Stimulated activated CD8-positive, alpha-beta memory T cell treated with anti-CD3 and anti-CD28 coated beads, Interleukin-12 subunit alpha, Interleukin-12 subunit beta, amount 100 ng/mL, for 24 hours (primary cell): ENCODE data around the gene LLGL2.

Experiments used
- DNase-seq: peaks from one replicate; pipeline ENCODE4 v3.0.0-alpha.2; 2020; ENCODE audit errors: extremely low read depth

Gene LLGL2

DNA sequence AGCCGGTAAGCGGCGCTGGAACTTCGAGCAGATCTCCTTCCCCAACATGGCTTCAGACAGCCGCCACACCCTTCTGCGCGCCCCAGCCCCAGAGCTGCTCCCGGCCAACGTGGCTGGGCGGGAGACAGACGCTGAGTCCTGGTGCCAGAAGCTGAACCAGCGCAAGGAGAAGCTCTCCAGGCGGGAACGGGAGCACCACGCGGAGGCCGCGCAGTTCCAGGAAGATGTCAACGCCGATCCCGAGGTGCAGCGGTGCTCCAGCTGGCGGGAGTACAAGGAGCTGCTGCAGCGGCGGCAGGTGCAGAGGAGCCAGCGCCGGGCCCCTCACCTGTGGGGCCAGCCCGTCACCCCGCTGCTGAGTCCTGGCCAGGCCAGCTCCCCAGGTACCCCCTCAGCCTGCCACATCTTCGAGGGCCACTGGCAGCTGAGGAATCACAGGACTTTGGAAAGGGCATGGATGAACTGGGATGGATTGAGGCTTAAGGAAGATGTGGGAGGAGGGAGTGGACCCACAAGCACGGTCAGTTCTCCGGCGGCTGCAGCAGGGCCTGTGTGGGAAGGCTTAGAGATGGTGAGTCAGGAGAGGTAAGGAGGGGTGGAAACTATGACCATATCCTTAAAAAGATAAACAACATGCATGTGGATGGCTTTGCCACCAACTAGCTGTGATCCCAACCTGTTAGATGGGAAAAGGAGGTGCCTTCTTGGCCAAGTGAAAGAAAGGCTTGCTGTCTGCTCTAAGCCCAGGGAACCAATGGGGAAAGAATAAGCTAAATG, 3.4 kb upstream of the LLGL2 start:
- DNase-seq, result no peak

DNA sequence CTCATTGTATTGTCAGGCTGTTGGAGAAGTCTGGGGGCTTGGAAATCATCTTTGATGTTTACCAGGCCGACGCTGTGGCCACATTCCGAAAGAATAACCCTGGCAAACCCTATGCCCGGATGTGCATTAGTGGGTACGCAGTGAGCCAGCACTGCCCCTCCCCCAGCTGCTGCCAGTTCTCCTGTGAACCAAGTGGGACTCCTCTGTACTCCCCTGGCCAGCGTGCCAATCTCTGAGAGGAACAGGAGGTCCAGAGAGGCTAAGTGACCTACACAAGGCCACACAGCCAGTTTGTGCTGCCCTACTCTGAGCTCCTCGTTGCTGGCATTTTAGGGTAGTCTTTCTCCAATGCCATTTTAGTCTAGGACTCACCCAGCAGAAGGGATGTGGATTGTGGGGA, 1.9 kb upstream of the LLGL2 start:
- no peak for DNase-seq

DNA sequence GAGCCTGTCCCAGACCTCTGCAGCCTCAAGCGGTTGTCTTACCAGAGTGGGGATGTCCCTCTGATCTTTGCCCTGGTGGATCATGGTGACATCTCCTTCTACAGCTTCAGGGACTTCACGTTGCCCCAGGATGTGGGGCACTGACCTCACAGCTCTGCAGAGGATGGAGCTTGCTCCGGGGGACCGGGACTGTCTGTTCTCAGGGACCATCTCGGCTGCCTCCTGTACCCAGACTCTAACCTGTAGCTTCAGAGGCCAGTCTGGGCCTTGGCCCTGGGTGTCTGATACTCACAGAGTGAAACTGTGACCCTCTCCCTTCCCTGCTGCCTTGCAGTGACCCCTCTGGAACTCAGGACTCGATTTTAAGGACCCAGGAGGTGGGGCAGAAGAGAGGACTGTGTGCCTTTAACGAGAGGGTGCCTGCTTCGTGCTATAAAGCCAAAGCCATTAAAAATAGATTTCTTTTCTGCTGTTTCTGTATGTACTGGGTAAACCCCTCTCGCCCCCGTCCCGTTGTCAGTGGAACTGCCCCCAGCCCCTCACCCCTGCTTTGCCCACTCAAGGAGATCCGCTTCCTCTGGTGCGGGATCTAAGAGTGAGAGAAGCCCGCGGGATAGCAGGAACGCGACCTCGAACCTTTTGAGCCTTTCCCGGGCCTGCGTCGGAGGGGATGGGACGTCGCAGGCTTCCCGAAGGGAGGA, 1.1 kb upstream of the LLGL2 start:
- DNase-seq, result no peak

DNA sequence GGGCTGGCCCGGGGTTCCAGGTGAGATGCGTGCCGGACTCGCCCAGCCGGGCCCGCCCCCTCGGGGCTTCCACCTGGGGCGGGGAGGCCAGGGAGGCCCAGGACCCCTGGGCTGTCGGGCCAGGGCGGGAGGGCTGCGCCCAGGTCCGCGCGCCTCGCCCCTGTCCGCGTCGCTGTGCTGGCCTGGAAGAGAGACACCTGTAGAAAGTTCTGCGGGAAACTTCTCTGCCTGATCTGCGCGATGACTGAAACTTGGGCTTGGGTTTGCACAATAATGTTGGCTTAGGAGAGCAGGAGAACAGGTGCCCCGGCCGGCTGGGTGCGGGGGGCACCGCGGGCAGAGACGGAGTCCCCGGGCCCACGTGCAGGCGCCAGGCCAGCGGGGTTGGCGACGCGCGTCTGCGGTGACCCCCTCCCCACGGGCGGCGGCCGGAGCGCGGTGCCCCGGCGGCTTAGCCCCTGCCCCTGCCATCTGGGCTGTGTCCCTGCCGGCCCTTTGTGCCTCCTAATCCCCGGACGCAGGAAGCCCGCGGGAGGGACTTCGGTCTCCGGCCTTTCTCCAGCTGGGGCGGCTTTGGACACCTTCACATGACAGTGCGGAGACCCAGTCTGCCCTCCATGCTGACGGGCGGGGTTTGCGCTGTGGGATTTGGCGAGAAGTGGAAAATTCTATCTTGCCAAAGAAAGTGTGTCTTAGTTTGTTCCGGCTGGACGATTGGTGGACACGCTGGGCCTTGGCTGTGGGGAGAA, 483 bp downstream of the LLGL2 start:
- no peak for DNase-seq

DNA sequence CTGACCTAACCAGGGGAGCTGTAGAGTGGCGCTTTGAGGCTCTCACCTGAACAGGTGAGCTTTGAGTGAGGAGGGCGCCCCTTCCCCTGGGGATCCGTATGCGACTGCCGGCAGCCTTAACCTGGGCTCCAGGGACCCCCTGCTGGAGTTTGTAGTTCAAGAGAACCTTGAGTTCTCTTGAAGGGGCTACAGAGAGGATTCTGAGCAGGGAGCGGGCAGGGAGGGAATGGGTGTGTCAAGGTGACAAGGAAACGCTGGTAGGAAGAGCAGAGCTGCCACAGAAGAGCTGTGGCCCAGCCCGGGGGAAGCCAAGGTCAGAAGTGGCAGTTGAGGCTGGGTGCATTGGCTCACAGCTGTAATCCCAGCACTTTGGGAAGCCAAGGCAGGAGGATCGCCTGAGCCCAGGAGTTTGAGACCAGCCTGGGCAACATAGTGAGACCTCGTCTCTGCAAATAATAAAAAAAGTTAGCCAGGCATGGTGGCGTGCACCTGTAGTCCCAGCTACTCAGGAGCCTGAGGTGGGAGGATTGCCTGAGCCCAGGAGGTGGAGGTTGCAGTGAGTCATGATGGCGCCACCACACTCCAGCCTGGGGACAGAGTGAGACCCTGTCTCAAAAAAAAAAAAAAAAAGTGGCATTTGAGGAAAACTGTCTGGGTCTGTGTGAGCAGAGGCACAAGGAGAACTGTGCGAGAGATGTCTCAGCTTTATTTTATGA, 1.2 kb downstream of the LLGL2 start:
- DNase-seq, result no peak

DNA sequence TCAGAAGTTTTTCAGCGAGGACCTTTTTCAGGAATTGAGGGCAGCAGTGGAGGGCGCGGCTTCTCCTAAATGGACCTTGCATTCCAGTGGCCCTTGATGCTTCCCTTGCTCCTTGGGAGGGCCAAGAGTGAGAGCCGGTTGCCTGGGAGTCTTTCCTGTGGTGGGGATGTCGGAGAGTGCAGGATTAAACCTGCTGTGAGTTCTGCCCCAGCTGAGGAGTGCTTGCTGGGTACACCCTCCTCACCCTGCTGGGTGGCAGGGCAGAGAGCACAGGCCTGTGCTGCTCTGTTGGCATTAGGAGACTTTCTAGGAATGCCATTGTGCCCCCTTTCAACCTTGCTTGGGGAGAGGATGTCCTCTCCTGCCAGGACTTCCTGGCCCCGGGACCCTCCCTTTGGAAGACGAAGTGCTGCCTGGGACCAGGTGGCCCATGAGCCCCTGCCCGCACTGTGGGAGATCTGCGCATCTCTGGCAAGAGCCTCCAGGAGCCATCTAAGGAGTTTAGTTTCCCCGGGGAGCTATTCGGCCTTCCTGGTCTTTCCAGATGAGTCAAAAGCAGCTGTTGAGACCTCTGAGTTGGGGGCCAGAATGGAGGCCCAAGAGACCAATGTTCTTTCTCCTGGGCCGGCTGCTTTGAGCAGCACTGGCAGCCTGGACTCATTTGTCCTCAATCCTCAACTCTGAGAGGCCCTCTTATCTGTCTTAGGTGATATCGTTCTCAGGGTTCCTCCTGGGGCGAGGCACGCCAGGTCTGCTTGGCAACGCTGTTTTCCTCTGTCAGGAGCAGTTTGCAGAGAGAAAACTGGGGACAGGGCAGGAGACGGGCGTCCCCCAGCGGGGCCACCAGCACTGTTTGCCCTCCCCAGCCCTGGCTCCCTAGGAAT, 5.6 kb downstream of the LLGL2 start:
- DNase-seq, result no peak

DNA sequence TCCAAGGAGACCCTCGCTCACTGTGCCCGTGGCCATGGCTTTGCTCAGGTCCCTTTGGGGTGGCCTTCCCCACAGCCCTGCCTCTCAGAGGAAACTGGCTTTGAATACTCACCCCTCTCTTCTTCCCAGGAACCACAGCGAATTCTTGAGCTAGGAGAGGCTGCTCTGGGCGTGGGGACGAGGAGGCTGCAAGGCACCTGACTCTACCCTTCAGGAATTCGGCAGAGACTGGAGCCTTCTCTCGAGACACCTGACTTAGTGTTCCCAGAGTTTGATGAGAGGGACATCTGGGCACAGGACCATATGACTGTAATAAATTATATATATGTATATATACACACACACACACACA, 6.2 kb downstream of the LLGL2 start:
- DNase-seq, result no peak

GRCh38 chr17:75535119-75535537, 9.6 kb downstream of the LLGL2 start:
- no peak for DNase-seq

- no peak for DNase-seq
Observed at GRCh38 chr17:75535871-75536270, 10.4 kb downstream of the LLGL2 start.

DNA sequence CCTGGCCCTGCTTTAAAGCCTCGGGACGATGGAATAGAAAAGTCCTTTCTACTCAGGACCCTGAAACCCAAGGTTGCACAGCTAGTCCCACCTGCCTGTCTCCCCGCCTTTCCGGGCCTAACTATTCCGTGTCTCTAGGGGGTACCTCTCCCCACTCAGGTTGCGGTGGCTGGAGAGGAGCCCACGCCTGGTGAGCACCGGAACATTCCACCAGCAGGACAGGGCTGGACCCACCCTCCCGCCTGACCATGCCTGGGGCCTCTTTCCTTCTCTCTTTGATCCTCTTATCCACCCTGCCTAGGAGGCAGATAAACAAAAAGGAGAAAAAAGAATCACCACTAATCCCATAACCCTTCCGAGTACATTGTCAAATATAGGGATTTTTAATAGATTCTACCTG, 10.9 kb downstream of the LLGL2 start:
- DNase-seq, result no peak

DNA sequence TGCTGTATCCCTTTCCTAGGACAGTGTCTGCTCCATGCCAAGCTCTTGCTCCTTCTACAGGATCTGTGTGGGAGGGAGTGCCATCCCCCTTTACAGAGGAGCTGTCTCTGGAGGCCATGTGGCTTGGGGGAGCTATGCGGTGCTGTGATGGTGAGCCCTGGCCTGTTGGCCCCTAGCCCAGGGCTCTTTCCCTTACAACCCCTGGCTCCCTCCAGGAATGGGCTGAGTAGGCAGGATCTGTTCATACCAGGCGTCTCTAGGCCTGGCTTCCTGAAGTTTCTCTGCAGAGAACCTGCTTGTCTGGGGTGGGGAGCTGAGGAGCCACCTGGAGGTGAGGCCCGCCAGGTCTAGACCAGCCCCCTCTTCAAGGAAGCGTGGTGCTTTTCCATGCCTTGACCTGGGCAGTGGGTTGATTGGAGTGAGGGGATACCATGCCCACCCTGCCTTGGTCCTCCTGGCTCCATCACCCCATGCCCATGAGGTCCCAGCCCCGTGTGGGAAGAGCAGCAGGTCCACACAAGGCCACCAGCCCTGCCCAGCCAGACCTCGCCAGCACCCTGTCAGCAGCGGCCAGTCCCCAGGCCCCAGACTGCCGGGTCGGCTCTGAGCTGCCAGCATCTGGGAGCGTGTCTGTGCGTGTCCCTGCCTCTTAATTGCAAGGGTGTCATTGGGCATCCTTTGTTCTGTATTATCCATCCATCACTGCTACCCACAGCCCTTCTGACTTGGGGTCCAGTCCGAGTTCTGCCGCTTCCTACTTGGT, 14.7 kb downstream of the LLGL2 start:
- no peak for DNase-seq

DNA sequence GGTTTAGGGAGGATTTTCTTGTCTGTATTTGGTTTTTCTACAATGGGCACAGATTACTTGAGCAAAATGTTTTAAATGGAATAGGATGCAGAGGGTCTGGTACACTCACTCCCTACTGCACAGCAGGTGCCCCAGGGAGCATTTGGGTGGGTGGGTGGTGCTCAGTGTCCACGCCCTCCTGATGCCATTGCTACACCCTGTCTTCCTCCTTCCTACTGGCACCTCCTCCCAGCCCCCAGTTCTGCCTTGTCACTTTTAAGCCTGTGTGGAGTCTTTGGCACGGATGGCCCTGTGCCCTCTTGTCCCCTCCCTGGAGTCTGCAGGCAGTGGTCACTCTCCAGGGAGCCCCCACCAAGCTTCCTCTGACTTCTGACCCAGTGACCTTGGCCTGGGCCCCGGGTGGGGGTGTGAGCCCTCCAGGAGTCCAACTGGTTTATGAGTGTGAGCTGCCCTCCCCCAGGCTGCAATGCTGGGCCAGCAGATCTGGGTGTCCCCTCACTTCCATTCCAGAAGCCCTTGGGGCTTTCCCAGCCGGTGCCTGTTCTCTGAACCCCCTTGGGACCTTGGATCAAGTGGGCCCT, 15.5 kb downstream of the LLGL2 start:
- DNase-seq, result no peak

DNA sequence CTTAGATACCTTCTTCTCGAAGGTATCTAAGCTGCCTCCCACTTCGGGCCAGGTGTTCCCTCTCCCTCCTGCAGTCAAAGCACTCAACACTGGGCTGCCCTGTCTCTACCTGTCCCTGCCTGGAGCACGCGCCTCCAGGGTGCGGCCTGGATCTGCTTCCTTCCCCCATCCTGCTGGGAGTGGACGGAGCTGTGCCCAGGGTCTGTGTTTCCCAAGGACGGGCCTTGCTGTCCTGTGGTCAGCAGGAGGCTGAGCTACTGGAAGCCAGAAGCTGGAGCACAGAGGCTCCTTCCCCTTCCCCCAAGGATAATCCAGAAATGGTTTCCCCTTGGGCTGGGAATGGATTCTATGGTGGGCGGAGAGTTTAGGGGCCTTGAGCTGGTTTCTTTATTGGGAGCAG, 16.7 kb downstream of the LLGL2 start:
- no peak for DNase-seq

DNA sequence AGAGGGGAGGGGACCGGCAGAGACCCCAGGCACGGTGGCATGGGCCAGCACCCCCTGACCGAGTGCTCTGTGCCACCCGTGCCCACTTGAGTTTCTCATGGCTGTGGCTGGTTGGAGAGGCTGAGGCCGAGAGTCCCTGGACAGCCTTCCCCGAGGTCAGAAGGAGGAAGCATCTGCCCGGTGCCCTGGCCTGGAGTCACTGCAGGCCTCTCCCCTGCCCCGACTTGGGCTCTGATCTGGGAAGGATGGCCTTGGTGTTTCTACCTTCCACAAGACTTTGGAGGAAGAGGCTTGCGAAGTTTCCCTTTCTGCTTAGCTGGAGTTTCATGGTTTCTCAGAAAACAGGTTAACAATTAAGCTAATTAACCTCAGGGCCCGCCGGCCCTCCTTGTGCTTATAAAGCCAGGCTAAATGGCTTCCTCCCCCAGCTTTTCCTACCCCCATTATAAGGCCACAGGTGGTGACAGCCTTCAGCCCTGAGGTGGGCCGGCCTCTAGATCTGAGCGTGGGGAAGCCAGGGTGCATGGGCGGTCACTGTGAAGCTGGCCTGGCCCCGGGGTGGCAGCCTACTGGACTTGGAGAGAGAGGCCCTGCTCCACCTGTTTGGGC, 17.3 kb downstream of the LLGL2 start:
- no peak for DNase-seq

GRCh38 chr17:75544250-75544649, 18.8 kb downstream of the LLGL2 start:
- DNase-seq, result no peak

DNA sequence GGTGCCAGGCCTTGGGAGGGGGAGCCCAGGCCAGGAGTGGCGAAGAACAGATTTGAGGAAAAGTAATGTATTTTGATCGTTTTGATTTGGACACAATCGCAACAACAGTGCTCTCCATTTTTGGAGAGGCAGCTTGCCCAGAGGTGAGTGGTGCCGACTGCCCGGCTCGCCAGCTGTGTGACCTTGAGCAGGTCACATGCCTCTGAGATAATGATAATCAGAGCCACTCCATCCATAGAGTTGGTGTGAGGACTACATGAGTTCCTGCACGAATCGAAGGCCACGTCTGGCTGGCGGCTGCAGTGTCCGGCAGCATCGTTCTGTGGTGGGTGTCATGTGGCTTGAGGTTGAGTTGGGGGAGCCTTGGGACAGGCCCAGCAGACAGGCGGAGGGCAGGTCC, 20.7 kb downstream of the LLGL2 start:
- DNase-seq, result no peak

DNA sequence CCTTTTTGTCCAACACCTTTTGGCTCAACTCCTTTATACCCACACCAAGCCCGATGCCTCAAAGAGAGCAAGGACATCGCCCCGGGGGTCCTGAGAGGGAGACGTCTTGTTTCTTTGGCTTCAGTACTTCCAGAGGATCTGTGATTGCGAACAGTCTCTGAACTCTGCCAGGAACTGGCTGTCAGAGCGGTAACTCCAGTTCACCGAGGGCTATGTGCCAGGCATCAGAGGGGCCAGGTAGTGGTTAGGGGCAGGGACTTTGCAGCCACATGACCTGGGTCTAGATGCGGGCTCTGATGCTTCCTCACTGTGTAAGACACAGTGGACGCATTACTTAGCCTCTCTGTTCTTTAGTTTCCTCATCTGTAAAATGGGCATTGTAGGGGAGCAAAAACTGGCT, 21.6 kb downstream of the LLGL2 start:
- no peak for DNase-seq

DNA sequence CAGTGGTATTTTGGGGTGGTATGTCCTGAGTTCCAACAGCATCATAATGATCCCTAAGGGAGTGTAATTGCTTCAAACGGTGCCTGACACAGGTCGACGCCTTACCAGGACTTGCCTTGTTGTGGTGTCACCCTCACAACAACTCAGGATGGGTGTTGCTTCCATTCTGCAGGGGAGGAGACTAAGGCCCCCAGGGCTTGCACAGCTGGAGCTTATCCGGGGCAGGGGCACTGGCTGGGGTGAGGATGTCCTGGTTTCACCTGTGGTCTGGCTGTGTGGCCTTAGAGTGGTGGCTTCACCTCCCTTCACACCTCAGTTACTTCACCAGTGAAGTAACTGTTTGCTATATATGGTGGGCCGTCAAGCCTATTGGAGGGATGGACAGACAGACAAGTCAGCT, 23.3 kb downstream of the LLGL2 start:
- DNase-seq, result no peak

GRCh38 chr17:75549246-75550138, 24.0 kb downstream of the LLGL2 start:
- no peak for DNase-seq
